Trophoblast cell (in vitro differentiated cells and primary cell): ENCODE results near the gene NMNAT3.

ENCODE experiments used
- DNase-seq, 2 donors: peaks; one replicate each; pipeline ENCODE4 v3.0.0-alpha.2; 2016
- H2AFZ ChIP-seq: 2 replicates; pipeline ENCODE4 v1.6.1; 2013; ENCODE audit warnings: low read length, moderate library complexity, mild to moderate bottlenecking; ENCODE audit not compliant: insufficient read depth, poor library complexity
- H2AK5ac ChIP-seq: 2 replicates; pipeline ENCODE4 v1.6.1; 2013; ENCODE audit warnings: mild to moderate bottlenecking, low read length
- H2BK120ac ChIP-seq: 2 replicates; pipeline ENCODE4 v1.6.1; 2013; ENCODE audit warnings: low read length, mild to moderate bottlenecking, moderate library complexity; ENCODE audit not compliant: insufficient read depth, poor library complexity
- H2BK12ac ChIP-seq: 2 replicates; pipeline ENCODE4 v1.6.1; 2013; ENCODE audit warnings: mild to moderate bottlenecking, low read length, moderate library complexity
- H2BK5ac ChIP-seq: 2 replicates; pipeline ENCODE4 v1.6.1; 2013; ENCODE audit warnings: low read length, low read depth, moderate library complexity, mild to moderate bottlenecking; ENCODE audit not compliant: poor library complexity
- H3K14ac ChIP-seq: 2 replicates; pipeline ENCODE4 v1.6.1; 2013; ENCODE audit warnings: mild to moderate bottlenecking, low read length
- H3K18ac ChIP-seq: 2 replicates; pipeline ENCODE4 v1.6.1; 2013; ENCODE audit warnings: mild to moderate bottlenecking, low read length
- H3K23ac ChIP-seq: 2 replicates; pipeline ENCODE4 v1.6.1; 2013; ENCODE audit warnings: low read length
- H3K27ac ChIP-seq: 2 replicates; pipeline ENCODE4 v1.5.1; 2013; ENCODE audit warnings: low read depth, mild to moderate bottlenecking, inconsistent platforms, low read length, moderate library complexity
- H3K27me3 ChIP-seq: 2 replicates; pipeline ENCODE4 v1.6.1; 2013; ENCODE audit warnings: inconsistent platforms, mild to moderate bottlenecking, low read length, moderate library complexity; ENCODE audit not compliant: insufficient read depth
- H3K36me3 ChIP-seq, 2 experiments: 1 replicate in 1 of 2; 2 replicates in 1 of 2; pipeline ENCODE4 v1.6.1; 2013; ENCODE audit warnings: low read length in 2 of 2, mild to moderate bottlenecking in 2 of 2, moderate library complexity in 1 of 2; ENCODE audit not compliant: insufficient read depth in 2 of 2, control insufficient read depth in 1 of 2
- H3K4ac ChIP-seq: 2 replicates; pipeline ENCODE4 v1.6.1; 2013; ENCODE audit warnings: low read depth, mild to moderate bottlenecking, low read length, moderate library complexity
- H3K4me1 ChIP-seq, 2 experiments: 1 replicate in 1 of 2; 2 replicates in 1 of 2; pipeline ENCODE4 v1.6.1; 2013; ENCODE audit warnings: low read length in 2 of 2, mild to moderate bottlenecking in 2 of 2, moderate library complexity in 1 of 2; ENCODE audit not compliant: insufficient read depth in 2 of 2, control insufficient read depth in 1 of 2
- H3K4me2 ChIP-seq: 2 replicates; pipeline ENCODE4 v1.6.1; 2013; ENCODE audit warnings: inconsistent platforms, mild to moderate bottlenecking, low read length, moderate library complexity
- H3K4me3 ChIP-seq: 2 replicates; pipeline ENCODE4 v1.5.1; 2013; ENCODE audit warnings: mild to moderate bottlenecking, low read depth, low read length, inconsistent platforms
- H3K79me1 ChIP-seq: one replicate; pipeline ENCODE4 v1.6.1; 2013; ENCODE audit warnings: low read length
- H3K79me2 ChIP-seq: 2 replicates; pipeline ENCODE4 v1.6.1; 2013; ENCODE audit warnings: low read length, mild to moderate bottlenecking; ENCODE audit not compliant: control insufficient read depth, insufficient read depth, poor library complexity
- H3K9ac ChIP-seq: 2 replicates; pipeline ENCODE4 v1.6.1; 2013; ENCODE audit warnings: mild to moderate bottlenecking, low read length
- H3K9me3 ChIP-seq: 2 replicates; pipeline ENCODE4 v1.6.1; 2013; ENCODE audit warnings: low read depth, mild to moderate bottlenecking, control low read depth, inconsistent platforms, low read length; ENCODE audit not compliant: insufficient read depth
- H4K12ac ChIP-seq: 2 replicates; pipeline ENCODE4 v1.6.1; 2013; ENCODE audit warnings: low read depth, mild to moderate bottlenecking, low read length, moderate library complexity
- H4K8ac ChIP-seq: 2 replicates; pipeline ENCODE4 v1.6.1; 2013; ENCODE audit warnings: low read depth, mild to moderate bottlenecking, low read length, moderate library complexity
- H4K91ac ChIP-seq: one replicate; pipeline ENCODE4 v1.6.1; 2013; ENCODE audit warnings: low read depth, mild to moderate bottlenecking, low read length, moderate library complexity
- WGBS: extraction: QIAGEN DNeasy Blood & Tissue Kit; methylation state at CpG from one replicate; pipeline ENCODE4 v1.1.7; 2013; ENCODE audit warnings: missing lambda C conversion rate; ENCODE audit not compliant: insufficient read length, insufficient coverage; ENCODE audit errors: extremely low coverage; 5-methylcytosine and 5-hydroxymethylcytosine counted together

NMNAT3 gene

GRCh38 chr3:139574026-139574947, 103.5 kb downstream of the NMNAT3 start:
- H2BK12ac ChIP-seq = no peak overlapping the region
- H2BK120ac ChIP-seq = no peak overlapping the region
- H4K91ac ChIP-seq = no peak overlapping the region
- no peaks in the 10 kb centered on the region for H3K4me1 ChIP-seq
- H3K9me3 ChIP-seq = peaks cover 12% of the 10 kb centered on the region
- no peak overlapping the region for H3K4me3 ChIP-seq
- no peak overlapping the region for H4K12ac ChIP-seq
- no peak for DNase-seq
- no peak overlapping the region for H3K27ac ChIP-seq
- no peak overlapping the region for H2BK5ac ChIP-seq
- H3K4me2 ChIP-seq = no peak overlapping the region
- H2AFZ ChIP-seq = no peak overlapping the region
- H3K36me3 ChIP-seq = no peaks in the 10 kb centered on the region
- no peak overlapping the region for H4K8ac ChIP-seq
- no peaks in the 10 kb centered on the region for H3K79me1 ChIP-seq
- no peak overlapping the region for H2AK5ac ChIP-seq
- H3K79me2 ChIP-seq = no peaks in the 10 kb centered on the region
- peaks cover 2% of the 10 kb centered on the region for H3K27me3 ChIP-seq
- no CpG with 5 or more reads among the region's 1 CpG for WGBS
- no peak overlapping the region for H3K14ac ChIP-seq
- H3K4ac ChIP-seq = no peak overlapping the region
- no peak overlapping the region for H3K18ac ChIP-seq
- H3K23ac ChIP-seq = no peak overlapping the region
- no peak overlapping the region for H3K9ac ChIP-seq

GRCh38 chr3:139572847-139573672, 104.7 kb downstream of the NMNAT3 start:
- H3K9ac ChIP-seq = no peak overlapping the region
- H3K79me2 ChIP-seq = no peaks in the 10 kb centered on the region
- no peak overlapping the region for H3K27ac ChIP-seq
- H3K4me3 ChIP-seq = no peak overlapping the region
- no peak overlapping the region for H2BK12ac ChIP-seq
- H4K91ac ChIP-seq = no peak overlapping the region
- peaks cover 12% of the 10 kb centered on the region for H3K9me3 ChIP-seq
- WGBS = no CpG with 5 or more reads among the region's 6 CpGs
- DNase-seq = peak in 1 of 2 donors; percentile 10
- H2AFZ ChIP-seq = no peak overlapping the region
- H2BK120ac ChIP-seq = no peak overlapping the region
- no peak overlapping the region for H2BK5ac ChIP-seq
- H2AK5ac ChIP-seq = no peak overlapping the region
- no peak overlapping the region for H4K12ac ChIP-seq
- H3K14ac ChIP-seq = no peak overlapping the region
- H3K18ac ChIP-seq = no peak overlapping the region
- H4K8ac ChIP-seq = no peak overlapping the region
- H3K4me1 ChIP-seq = no peaks in the 10 kb centered on the region
- no peak overlapping the region for H3K4me2 ChIP-seq
- no peaks in the 10 kb centered on the region for H3K79me1 ChIP-seq
- no peak overlapping the region for H3K23ac ChIP-seq
- H3K27me3 ChIP-seq = peaks cover 2% of the 10 kb centered on the region
- H3K36me3 ChIP-seq = no peaks in the 10 kb centered on the region
- H3K4ac ChIP-seq = no peak overlapping the region

- no peak for DNase-seq
- H3K9ac ChIP-seq = no peak overlapping the region
- H4K8ac ChIP-seq = no peak overlapping the region
- no peaks in the 10 kb centered on the region for H3K4me1 ChIP-seq
- H3K18ac ChIP-seq = no peak overlapping the region
- H3K14ac ChIP-seq = no peak overlapping the region
- no peak overlapping the region for H2AFZ ChIP-seq
- no peaks in the 10 kb centered on the region for H3K79me2 ChIP-seq
- no peak overlapping the region for H4K12ac ChIP-seq
- no peak overlapping the region for H2BK12ac ChIP-seq
- peaks cover 2% of the 10 kb centered on the region for H3K27me3 ChIP-seq
- H3K4ac ChIP-seq = no peak overlapping the region
- no peak overlapping the region for H3K23ac ChIP-seq
- H3K36me3 ChIP-seq = no peaks in the 10 kb centered on the region
- H3K4me3 ChIP-seq = no peak overlapping the region
- H3K9me3 ChIP-seq = peaks cover 12% of the 10 kb centered on the region
- H2BK5ac ChIP-seq = no peak overlapping the region
- H2AK5ac ChIP-seq = no peak overlapping the region
- no peak overlapping the region for H3K27ac ChIP-seq
- no CpG with 5 or more reads among the region's 1 CpG for WGBS
- no peaks in the 10 kb centered on the region for H3K79me1 ChIP-seq
- H3K4me2 ChIP-seq = no peak overlapping the region
- no peak overlapping the region for H2BK120ac ChIP-seq
- no peak overlapping the region for H4K91ac ChIP-seq
Observed at GRCh38 chr3:139571711-139572110, 106.1 kb downstream of the NMNAT3 start.

- Histone ChIP-seq H2BK5ac (no peak overlapping the region), H3K4me3 (no peak overlapping the region), H4K8ac (no peak overlapping the region), H3K4me1 (no peaks in the 10 kb centered on the region), H3K23ac (no peak overlapping the region), H3K9me3 (no peaks in the 10 kb centered on the region), H2AFZ (no peak overlapping the region), H2AK5ac (no peak overlapping the region), H3K27ac (no peak overlapping the region), H3K4me2 (no peak overlapping the region), H4K91ac (no peak overlapping the region), H3K18ac (no peak overlapping the region), H3K27me3 (no peaks in the 10 kb centered on the region), H3K36me3 (no peaks in the 10 kb centered on the region), H2BK120ac (no peak overlapping the region), H4K12ac (no peak overlapping the region), H2BK12ac (no peak overlapping the region), H3K79me1 (no peaks in the 10 kb centered on the region), H3K14ac (no peak overlapping the region), H3K9ac (no peak overlapping the region), H3K79me2 (no peaks in the 10 kb centered on the region), H3K4ac (no peak overlapping the region)
- WGBS = no CpG with 5 or more reads among the region's 5 CpGs
- DNase-seq = no peak
Observed at GRCh38 chr3:139564294-139564861, 113.4 kb downstream of the NMNAT3 start.
